NCI-H1105 treated with DMSO at 0.1 percent for 48 hours (cell line): ENCODE data around the gene COL23A1.

Experiments used
- DNase-seq: peaks from one replicate; lab custom pipeline; 2025; lab: John Stamatoyannopoulos, UW

COL23A1 gene

DNA sequence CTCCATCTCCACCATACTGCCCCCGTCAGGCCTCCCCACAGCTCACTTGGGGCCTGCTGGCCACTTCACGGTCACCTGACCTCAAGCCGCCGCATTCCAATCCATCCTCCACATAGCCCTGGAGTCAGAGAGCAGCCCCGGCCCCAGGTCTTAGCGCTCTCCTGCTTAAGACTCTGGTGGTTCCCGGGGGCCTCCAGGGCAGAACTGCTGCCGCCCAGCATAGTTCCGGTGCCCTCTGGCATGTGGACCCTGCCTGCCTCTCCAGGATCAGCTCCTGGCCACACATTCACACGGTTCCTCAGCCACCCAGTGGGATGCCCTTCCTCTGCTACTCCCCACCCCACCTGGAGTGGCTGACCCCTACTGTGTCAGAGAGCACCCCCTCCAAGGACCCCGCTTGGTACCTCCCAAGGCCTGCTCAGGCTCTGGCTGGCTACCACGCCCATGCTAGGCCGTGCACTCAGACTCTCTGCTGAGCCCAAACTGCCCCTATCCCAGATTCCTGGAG lies 366.3 kb downstream of the COL23A1 start:
- DNase-seq: no peak

DNA sequence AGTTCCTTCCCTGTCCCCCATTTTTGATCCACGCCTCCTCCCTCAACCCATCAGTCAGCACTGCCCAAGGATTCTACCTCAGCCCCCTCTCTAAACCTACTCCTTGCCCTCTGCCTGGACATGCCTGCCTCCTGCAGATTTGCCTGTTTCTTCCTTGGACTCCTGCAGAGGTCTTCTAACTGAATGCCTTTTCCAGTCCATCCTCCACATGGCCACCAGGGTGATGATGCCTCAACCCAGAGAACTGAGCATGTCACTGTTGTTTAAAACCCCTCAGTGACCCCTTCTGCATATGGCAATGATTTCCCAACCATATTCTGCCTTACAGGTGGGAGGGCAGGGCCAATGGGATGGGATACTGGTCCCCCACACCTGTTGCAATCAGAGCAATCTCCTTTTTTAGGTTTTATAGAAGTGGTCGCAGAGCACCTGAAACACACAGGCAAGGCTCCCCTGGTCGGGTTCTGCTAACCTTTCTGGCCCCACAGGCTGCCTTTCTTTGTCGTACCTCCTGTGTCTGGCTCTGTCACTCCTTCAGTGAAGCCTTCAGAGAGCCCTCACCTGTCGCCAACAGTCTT lies 366.9 kb downstream of the COL23A1 start:
- DNase-seq: no peak

DNA sequence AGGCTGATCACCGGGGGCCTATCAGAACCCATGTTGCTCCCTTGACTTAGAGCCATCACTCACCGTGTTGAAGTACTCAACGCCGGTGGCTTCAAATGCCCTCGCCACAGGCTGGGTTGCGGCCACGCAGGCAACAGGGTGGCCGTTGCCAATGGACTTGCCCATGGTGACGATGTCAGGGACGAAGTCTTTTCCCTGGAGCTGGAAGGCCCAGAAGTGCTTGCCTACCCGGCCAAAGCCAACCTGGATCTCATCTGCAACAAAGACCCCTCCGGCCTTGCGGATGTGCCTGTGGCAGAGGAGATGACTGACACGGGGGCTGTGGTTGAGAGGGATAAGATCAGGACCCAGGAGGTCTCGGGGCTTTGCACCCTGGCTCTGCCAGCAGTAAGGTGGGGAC lies 367.9 kb downstream of the COL23A1 start:
- no peak for DNase-seq

DNA sequence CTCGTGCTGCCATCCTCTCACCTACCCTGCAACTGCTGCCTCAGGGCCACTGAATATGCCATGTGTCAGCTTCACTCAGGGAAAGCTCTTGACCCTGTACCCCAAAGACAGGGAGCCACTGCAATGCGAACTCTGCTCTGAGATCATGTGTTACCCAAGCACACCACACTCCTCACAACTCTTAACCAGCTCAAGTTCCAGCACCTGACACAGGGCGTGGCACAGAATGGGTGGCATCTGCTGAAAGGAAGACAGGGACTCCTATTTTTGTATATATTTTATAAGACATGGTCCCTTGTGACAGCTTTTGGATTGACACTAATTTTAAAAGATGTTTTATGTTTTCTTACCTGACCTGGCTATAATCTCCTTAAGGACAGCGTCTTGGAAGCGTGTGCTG lies 368.3 kb downstream of the COL23A1 start:
- DNase-seq: no peak

DNA sequence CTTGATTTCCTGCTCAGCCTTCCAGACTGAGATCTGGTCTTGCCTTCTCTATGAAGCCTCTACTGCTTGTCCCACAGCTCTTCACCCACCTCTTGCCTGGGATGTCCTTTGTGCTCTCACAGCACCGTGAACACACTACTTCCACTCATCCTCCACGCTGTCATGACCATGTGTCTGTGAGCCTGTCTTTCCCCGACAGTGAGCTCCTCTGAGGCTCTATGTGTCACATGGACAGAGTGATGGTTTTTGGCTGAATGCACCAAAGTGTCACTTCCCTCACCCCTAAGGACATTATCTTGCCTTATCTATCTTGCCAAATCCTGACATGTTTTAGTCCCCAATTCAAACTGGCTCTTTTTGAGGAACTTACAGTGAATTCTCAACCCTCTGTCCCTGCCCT lies 368.9 kb downstream of the COL23A1 start:
- DNase-seq: no peak

DNA sequence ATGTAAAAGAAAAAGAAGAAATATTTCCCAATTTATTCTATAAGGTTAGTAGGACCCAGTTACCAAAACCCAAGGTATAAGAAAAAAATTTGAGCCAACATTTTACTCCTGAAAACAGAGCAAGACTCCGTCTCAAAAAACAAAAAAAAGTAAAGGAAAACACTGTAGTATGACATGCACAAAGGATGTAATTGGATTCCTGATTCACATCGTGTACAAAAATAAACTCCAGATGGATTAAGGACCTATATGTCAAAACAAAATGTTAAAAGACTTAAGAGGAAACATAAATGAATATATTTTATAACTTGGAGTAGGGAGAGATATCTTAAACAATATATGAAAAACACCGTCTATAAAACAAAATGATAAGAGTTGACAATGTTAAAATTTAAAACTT lies 371.4 kb downstream of the COL23A1 start:
- DNase-seq: no peak

DNA sequence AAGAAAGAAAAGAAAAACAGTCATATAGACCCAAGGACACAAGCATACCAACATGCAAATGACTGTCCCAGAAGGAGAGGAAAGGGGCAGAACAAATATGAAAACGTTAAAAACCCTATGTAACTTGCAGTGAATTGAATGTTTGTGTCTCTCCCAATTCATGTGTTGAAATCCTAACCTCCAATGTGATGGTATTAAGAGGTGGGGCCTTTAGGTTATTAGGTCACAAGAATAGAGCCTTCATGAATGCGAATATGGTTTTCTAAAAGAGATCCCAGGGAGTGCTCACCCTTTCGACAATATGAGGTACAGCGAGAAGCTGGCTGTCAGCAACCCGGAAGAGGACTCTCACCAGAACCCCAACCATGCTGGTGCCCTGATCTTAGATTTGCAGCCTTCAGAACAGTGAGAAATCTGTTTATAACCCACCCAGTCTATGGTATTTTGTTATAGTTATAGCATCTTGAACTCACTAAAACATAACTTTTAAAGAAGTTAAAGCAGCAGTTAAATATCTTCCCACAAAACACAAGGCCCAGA lies 371.9 kb downstream of the COL23A1 start:
- DNase-seq: no peak

DNA sequence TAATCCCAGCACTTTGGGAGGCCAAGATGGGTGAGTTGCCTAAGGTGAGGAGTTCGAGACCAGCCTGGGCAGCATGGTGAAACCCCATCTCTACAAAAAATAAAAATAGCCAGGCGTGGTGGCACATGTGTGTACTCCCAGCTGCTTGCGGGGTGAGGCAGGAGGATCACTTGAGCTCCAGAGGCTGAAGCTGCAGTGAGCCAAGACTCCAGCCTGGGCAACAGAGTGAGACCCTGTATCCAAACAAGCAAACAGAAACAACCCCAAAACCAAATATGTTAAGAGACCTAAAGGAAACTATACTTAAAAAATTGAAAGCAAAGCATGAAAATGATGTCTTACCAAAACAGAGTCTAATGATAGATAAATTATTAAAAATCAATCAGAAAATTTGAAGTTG lies 373.4 kb downstream of the COL23A1 start:
- DNase-seq: no peak

DNA sequence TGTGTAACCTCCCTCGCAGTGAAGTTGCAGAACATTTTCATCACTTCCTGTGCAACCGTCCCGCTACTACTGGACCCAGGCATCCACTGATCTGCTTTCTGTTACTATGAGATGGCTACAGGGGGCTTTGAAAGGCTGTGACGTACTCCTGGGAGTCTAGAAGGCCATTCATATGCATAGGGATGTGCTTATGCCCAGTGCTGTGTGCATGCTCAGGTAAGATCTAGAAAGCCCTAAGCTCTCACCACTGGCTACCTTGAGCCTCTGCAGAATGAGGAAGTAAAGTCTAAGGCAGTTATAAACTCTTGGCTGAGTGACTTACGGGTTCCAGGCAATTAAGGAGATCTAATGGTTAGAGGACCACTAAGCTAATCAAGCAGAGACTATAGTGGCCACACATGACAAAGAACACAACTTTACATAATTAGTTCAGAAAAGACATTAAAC lies 374.1 kb downstream of the COL23A1 start:
- no peak for DNase-seq

DNA sequence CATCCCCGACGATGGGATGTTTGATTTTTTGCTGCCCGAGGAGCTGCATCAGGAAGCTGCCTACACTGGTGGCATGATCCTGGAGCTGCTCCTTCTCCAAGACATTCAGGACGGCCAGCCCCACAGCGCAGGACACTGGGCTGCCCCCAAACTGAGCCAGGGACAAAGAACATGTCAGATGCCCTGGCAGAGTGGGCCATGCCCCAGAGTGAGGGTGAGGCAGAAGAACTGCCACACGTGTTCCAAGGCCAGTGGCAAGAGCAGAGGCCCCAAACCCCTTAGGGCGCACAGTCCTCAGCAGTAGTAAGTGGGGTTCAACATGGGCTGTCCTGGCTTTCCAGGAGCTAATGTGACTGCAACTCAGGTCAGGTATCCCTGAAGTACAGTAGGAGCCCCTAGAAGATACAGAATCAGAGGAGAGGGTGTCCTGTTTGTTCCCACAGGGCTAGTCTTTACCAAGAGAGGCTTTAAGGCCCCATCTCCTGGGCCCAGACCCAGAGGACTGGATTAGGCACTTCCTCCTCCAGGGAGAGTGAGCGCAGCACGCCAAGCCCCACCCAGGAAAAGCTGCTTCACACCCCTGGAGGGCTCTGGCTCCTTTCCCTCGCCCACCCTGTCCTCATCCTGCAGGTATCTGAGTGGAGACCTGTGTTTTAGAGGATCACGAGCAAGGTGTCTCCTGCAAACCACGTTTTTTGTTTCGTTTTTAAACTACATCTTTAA lies 374.8 kb downstream of the COL23A1 start:
- DNase-seq: no peak

DNA sequence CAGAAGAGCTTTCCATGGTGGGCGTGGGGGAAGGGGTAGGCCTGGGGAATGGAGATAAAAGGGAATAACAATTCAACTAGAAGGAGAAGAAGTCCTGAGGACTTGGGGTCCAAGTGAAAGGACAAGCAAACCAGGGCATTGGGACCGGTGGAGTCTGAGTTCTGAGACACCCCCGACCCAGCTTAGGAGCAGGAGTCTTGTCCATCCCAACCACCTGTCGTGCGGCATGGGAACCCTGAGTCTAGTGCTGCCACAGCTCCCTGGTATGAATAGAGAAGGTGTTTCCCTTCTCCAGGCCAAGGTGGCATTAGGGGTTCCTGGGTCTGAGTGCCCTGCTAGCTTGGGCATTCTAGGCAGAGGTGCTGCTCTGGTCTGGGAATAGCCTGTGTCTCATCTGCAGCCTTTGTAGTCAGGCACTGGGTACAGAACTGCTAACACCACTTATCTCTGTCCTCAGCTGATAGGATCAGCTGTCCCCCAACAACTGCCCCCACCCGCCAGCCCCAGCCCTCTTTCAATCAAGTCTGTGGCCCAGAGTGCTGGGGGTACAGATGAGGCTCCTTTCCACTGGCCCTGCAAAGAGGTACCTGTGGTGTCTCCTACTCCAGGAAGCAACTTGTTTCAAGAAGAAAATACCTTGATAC lies 375.9 kb downstream of the COL23A1 start:
- DNase-seq: no peak

DNA sequence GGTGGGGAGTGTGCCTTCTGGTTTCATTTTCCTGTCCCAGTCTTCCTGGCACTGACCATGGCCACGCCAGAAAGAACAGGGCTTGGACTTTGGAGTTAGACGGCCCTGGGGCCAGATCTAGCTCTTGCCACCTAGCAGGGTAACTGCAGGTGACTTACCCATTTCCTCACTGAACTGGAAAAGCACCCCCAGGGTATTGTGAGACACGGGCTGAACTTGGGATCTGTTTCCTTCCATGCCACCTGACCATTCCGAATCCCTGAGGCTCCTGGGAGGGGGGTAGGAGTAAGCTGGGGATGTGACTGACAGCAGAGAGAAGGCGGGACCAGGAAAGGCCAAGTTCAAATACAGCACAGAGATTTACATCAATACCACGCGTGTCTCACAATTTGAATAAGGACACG lies 376.4 kb downstream of the COL23A1 start:
- DNase-seq: no peak

DNA sequence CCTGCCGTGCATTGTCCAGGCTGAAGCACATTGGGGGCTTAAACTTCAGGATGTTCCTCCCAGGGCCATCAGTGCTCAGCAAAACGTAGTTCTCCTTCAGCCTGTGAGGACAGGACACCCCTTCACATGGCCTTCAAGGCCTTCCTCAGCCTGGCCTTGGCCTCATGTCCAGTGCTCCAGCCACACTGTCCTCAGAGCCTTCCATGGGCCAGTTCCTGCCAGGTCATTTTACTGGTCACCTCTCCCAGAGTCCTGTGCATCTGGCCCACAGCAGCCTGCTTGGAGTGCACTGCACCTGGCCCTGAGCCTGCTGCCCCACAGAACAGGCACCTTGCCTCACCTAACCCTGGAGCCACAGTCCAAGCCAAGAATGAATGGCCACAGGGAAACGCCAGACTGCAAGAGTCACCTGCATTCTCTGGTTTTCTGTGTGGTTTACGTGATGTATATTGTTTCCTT lies 377.2 kb downstream of the COL23A1 start:
- DNase-seq: no peak

DNA sequence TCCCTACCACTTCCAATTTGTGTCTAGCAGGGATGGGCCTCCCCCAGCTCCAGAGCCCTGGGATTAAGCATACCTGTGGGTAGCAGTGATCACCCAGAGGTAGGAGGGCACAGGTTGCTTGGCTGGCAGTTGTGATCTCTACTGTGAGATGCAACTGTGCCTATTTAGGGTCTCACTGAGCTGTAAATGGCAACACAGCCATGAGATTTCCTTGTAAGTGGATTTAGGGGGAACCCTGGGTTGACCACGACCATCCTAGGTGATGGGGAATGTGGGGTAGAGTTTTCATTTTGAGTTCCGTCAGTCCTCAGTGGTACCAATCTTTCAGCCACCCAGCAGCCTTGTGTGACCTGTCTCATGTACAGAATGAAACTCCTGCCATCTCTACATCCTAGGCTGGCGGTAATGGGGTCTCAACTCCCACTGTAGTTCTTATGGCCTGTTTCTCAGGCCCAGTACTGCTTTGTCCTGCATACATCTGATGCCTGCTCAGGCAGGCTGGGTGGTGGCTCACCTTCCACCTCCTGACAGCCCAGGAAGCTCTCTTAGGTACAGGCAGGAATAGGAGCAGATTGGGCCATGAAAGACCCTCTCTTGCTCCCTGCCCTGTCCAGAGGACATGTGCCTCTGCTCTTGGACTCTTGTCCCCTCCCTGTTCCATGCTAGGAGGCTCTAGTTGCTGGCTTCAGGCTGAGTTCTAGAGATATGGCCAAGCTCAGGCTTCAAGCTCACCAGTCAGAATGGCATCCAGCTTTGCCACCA lies 377.8 kb downstream of the COL23A1 start:
- DNase-seq: no peak

DNA sequence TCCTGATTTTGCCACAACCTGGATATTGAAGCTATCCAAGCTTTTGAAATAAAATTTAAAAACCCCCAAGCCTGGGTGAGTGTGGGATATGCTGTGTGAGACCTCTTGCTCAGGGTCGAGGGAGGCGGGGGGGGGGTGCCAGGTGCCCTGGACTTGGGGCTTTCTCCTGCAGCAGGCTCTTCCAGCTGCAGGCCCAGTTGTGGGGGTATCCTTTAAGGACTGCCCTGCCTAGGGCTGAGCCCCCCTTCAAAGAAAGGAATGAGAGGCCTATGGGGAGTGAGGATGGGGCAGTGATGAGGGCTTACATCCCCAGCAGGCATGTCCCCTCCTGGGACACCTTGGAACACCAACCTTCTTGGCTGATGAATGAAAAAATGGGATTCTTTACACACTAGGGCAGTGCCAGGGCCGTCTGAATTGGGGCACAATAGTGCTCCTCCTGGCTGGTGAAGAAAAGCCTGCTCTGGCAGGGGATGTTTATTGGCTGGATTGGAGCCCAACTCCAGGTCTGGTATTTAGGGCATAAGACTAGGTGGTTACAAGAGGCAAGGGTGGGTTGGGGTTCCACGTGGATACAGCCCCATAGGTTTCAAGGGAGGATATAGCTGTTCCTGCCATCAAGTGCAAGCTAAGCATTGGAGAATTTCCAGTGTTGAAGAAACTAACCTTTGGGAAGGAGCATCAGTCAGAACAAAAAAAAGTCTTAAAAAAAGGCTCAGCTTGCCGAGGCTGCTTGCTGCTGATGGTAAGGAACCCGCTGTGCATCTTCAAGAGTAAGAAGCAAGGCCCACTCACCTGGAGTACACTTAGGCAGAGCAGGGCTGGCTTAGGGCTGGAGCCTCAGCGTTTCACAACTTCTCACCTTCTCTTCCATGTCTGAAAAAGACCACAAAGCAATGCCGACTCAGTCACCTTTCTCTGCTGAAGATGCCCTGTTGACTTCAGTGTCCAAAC lies 378.8 kb downstream of the COL23A1 start:
- DNase-seq: no peak

DNA sequence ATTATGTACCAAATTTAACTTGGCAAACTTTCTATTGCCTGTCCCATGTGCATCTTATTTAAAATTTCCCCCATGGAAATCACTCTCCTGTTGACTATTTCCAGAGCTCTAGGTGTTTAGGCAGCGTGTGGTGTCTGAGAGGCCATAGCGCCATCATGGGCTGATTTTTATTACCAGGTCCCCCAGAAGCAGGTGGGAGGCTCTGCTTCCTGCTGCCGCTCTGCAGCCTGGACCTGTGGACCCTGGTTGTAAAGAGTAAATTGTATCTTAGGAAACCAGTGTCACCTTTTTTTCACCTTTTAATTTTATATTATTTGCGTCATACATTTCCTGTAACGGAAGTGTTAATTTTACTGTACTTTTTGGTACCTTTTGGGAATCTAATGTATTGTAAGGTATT lies 379.5 kb downstream of the COL23A1 start:
- DNase-seq: no peak

DNA sequence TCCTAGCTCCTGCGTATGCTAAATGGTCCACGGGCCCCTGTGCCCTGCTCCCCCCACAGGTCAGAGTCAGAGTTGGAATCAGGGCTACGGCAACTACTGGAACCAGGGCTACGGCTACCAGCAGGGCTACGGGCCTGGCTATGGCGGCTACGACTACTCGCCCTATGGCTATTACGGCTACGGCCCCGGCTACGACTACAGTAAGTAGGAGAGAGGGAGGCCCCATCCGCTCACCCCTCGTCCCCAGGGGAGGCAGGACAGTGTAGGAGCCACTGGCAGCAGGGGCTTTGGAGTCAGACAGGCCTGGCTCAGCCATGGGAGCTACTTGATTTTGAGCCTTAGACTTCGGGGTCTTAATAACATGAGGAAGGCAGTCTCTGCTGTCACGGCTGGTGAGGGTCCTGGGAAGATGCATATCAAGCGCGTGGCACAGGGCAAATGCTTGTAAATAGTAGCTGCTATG lies 380.1 kb downstream of the COL23A1 start:
- no peak for DNase-seq

DNA sequence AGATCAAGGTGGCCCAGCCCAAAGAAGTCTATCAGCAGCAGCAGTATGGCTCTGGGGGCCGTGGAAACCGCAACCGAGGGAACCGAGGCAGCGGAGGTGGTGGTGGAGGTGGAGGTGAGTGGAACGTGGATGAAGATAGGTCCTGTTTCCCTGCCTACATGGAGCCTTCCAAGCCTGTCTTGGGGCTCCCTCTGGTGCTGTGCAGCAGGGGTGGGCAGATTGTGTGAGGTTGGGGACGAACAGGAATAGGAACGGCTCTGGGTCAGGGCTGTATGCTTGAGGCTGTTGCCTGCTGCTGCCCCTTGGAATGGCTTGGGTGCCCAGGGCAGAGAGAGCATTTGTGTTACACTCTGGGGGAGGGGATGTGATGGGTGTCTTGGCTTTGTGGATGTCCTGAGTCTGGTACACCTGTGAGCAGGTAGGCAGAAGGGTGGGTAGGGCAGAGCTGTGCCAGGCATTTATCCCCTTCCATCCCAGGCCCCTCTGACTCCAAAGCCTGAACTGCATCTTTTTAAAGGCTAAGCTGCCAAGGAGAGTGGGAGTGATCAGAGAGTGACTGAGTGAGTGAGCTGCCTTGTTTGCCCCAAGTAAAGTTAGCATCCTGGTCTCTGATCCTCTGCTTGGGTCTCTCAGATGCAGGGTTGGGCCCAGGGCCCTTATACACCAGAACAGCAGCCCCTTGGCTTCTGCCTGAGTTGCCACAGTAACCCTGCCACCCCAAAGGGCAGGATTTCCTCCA lies 380.7 kb downstream of the COL23A1 start:
- DNase-seq: no peak

DNA sequence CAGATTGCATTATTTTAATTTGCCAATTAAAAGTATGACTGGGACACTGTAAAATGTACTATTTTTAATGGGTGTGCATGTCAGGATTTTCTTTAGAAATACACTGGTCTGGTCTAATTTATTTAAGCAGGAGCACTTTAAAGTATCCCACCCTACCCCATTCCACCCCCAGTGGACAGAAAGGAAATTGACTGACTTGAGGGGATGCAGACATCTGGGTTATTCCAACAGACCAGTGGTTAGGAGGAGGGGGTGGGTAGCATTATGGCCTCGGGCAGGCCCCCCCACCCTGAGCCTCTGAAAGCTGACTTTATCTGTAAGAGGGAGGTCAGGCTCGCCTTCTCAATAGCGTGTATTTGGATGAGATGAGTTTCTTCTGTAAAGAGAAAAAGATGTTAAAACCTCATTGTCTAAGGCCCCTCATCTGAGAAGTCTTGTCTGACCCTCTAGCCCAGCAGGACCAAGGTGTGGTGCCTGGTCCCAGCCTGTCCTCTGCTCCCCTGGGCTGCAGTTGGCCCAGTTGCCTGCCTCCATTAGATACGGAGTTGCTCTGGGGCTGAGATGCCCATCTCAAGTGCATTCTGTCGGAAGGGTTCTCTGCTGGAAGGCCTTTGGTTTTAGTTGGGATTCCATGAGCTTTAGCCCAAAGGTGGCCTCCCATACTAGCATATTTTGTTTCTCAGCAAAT lies 381.5 kb downstream of the COL23A1 start:
- DNase-seq: no peak

DNA sequence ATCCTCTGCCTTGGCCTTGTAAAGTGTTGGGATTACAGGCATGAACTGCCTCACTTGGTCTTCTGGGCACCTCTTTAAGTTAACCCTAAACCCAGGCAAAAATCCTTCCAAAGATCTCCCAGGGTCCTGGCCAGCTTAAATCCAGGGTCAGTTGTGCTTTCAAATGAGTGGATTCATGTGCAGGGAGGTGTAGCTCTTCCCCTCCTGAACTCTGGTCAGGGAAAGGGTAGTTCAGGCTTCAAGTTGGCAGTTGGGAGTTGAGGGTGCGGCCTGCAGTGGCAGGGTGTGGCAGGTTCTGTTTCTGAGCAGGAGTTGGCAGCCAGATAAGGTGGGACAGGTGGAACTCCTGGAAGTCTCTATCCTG lies 382.3 kb downstream of the COL23A1 start:
- no peak for DNase-seq
